ENCODE measurements around the gene PSMA4.

PSMA4 gene

DNA sequence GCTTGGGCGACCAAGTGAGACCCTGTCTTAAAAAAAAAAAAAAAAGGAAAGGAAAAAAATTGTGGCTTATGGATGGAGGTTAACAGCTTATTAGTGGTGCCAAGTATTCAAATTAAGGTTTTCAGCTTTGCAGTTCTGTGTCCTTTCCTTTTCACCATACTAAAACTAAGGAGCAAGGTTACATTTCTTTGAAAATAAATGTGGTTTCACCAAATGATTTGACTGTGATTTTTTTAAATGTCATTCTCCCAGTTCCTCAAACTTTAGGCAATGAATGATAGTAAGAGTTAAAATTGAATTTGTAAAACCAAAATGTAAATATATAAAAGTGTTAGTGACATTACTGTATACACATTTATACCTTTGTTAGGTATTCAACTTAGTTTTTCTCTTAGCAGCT lies 34.7 kb downstream of the PSMA4 start:
- DNase-seq (ENCODE audit: low read depth in 1 of 2, low spot score in 1 of 2), result no peak
- no peak for TF ChIP-seq SPI1 (IDR thresholded peaks at IDR 0.05; ENCODE audit: borderline replicate concordance, low read depth)
- TF ChIP-seq, protein P1, sequence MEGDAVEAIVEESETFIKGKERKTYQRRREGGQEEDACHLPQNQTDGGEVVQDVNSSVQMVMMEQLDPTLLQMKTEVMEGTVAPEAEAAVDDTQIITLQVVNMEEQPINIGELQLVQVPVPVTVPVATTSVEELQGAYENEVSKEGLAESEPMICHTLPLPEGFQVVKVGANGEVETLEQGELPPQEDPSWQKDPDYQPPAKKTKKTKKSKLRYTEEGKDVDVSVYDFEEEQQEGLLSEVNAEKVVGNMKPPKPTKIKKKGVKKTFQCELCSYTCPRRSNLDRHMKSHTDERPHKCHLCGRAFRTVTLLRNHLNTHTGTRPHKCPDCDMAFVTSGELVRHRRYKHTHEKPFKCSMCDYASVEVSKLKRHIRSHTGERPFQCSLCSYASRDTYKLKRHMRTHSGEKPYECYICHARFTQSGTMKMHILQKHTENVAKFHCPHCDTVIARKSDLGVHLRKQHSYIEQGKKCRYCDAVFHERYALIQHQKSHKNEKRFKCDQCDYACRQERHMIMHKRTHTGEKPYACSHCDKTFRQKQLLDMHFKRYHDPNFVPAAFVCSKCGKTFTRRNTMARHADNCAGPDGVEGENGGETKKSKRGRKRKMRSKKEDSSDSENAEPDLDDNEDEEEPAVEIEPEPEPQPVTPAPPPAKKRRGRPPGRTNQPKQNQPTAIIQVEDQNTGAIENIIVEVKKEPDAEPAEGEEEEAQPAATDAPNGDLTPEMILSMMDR (IDR thresholded peaks at IDR 0.05; ENCODE audit: insufficient read depth, low read length), result no peak
- no peak for TF ChIP-seq GABPA (IDR thresholded peaks at IDR 0.05; ENCODE audit: low read depth)
- no peak for TF ChIP-seq POLR2AphosphoS5 (IDR thresholded peaks at IDR 0.05; ENCODE audit: low read depth)
- TF ChIP-seq, protein P2, sequence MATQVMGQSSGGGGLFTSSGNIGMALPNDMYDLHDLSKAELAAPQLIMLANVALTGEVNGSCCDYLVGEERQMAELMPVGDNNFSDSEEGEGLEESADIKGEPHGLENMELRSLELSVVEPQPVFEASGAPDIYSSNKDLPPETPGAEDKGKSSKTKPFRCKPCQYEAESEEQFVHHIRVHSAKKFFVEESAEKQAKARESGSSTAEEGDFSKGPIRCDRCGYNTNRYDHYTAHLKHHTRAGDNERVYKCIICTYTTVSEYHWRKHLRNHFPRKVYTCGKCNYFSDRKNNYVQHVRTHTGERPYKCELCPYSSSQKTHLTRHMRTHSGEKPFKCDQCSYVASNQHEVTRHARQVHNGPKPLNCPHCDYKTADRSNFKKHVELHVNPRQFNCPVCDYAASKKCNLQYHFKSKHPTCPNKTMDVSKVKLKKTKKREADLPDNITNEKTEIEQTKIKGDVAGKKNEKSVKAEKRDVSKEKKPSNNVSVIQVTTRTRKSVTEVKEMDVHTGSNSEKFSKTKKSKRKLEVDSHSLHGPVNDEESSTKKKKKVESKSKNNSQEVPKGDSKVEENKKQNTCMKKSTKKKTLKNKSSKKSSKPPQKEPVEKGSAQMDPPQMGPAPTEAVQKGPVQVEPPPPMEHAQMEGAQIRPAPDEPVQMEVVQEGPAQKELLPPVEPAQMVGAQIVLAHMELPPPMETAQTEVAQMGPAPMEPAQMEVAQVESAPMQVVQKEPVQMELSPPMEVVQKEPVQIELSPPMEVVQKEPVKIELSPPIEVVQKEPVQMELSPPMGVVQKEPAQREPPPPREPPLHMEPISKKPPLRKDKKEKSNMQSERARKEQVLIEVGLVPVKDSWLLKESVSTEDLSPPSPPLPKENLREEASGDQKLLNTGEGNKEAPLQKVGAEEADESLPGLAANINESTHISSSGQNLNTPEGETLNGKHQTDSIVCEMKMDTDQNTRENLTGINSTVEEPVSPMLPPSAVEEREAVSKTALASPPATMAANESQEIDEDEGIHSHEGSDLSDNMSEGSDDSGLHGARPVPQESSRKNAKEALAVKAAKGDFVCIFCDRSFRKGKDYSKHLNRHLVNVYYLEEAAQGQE (IDR thresholded peaks at IDR 0.05; ENCODE audit: insufficient replicate concordance, low read depth), result no peak
- H3K4me3 ChIP-seq (replicated peaks; ENCODE audit: insufficient read depth, low read length), result no peak overlapping the region
- H3K27ac ChIP-seq (replicated peaks), result no peak overlapping the region
- peaks cover 2% of the 10 kb centered on the region for H3K27me3 ChIP-seq (ENCODE audit: insufficient read depth, poor library complexity, severe bottlenecking)

DNA sequence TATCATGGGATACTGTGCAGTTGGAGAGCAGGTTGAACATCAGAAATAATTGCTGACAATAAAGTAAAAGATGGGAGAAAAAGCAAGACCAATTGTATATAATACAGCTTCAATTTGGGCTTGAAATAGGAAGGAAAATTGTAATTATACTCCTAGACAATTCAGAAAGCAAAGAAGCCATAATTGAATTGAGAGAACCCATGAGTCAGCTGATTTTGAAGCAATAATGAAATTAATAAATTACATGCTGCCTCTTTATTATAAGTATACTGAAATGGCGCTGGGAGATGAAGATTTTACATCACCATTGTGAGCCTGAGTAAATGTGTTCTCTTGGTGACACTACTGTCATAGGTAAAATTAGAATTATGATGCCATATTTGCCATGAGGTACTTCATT lies 57.3 kb downstream of the PSMA4 start:
- no peak overlapping the region for H3K4me3 ChIP-seq (replicated peaks; ENCODE audit: insufficient read depth, low read length)
- TF ChIP-seq, protein P1 (IDR thresholded peaks at IDR 0.05; ENCODE audit: insufficient read depth, low read length), result no peak
- TF ChIP-seq, protein P2 (IDR thresholded peaks at IDR 0.05; ENCODE audit: insufficient replicate concordance, low read depth), result no peak
- TF ChIP-seq POLR2AphosphoS5 (IDR thresholded peaks at IDR 0.05; ENCODE audit: low read depth) (no peak), SPI1 (IDR thresholded peaks at IDR 0.05; ENCODE audit: borderline replicate concordance, low read depth) (no peak), GABPA (IDR thresholded peaks at IDR 0.05; ENCODE audit: low read depth) (no peak)
- no peak overlapping the region for H3K27ac ChIP-seq (replicated peaks)
- peaks cover 2% of the 10 kb centered on the region for H3K27me3 ChIP-seq (ENCODE audit: insufficient read depth, poor library complexity, severe bottlenecking)
- DNase-seq (ENCODE audit: low read depth in 1 of 2, low spot score in 1 of 2), result no peak

DNA sequence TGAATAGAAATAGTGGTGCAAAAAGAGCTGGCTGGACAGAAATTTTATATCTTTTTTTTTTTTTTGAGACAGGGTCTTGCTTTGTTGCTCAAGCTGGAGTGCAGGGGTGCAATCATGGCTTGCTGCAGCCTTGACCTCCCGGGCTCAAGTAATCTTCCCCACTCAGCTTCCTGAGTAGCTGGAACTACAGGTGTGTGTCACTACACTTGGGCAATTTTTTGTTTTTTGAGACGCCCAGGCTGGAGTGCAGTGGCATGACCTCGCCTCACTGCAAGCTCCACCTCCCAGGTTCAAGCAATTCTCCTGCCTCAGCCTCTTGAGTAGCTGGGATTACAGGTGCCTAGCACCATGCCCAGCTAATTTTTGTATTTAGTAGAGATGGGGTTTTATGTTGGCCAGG lies 58.1 kb downstream of the PSMA4 start:
- Histone ChIP-seq H3K4me3 (replicated peaks; ENCODE audit: insufficient read depth, low read length) (no peak overlapping the region), H3K27ac (replicated peaks) (no peak overlapping the region), H3K27me3 (ENCODE audit: insufficient read depth, poor library complexity, severe bottlenecking) (peaks cover 2% of the 10 kb centered on the region)
- TF ChIP-seq POLR2AphosphoS5 (IDR thresholded peaks at IDR 0.05; ENCODE audit: low read depth) (no peak), SPI1 (IDR thresholded peaks at IDR 0.05; ENCODE audit: borderline replicate concordance, low read depth) (no peak), GABPA (IDR thresholded peaks at IDR 0.05; ENCODE audit: low read depth) (no peak)
- TF ChIP-seq, protein P2 (IDR thresholded peaks at IDR 0.05; ENCODE audit: insufficient replicate concordance, low read depth), result no peak
- TF ChIP-seq, protein P1 (IDR thresholded peaks at IDR 0.05; ENCODE audit: insufficient read depth, low read length), result no peak
- no peak for DNase-seq (ENCODE audit: low read depth in 1 of 2, low spot score in 1 of 2)

Data from HL-60 (cell line).